Spleen (tissue), 7 donors: ENCODE data around the gene FGD4.

ENCODE experiments used
- POLR2A ChIP-seq, 3 donors: fragments of 450-650 bp; IDR thresholded peaks; one replicate each; pipeline ENCODE4 v1.5.1; 2017; ENCODE audit warnings: antibody characterized with exemption in 3 of 3, mild to moderate bottlenecking in 1 of 3
- TF ChIP-seq, protein P1 (sequence below), 11 experiments: fragments of 200-600 bp in 7 of 11; fragments of 450-650 bp in 4 of 11; sonication (generic) in 4 of 11; IDR thresholded peaks in 8 of 11; conservative IDR thresholded peaks in 3 of 11; 1 replicate in 7 of 11; 2 replicates in 4 of 11; pipeline versions ENCODE4 v1.4.0 to v1.8.0; 2016 to 2021; ENCODE audit warnings: antibody characterized with exemption in 11 of 11, inconsistent platforms in 4 of 11, mild to moderate bottlenecking in 1 of 11
- donor health status: DM: no; HTN: no; CAD: no; lungs with moderate emphysema.
- donor health status: DM: no; HTN: no; CAD: no.
- donor health status: DM: no; HTN: no; CAD: no.

- TF ChIP-seq, protein P1, sequence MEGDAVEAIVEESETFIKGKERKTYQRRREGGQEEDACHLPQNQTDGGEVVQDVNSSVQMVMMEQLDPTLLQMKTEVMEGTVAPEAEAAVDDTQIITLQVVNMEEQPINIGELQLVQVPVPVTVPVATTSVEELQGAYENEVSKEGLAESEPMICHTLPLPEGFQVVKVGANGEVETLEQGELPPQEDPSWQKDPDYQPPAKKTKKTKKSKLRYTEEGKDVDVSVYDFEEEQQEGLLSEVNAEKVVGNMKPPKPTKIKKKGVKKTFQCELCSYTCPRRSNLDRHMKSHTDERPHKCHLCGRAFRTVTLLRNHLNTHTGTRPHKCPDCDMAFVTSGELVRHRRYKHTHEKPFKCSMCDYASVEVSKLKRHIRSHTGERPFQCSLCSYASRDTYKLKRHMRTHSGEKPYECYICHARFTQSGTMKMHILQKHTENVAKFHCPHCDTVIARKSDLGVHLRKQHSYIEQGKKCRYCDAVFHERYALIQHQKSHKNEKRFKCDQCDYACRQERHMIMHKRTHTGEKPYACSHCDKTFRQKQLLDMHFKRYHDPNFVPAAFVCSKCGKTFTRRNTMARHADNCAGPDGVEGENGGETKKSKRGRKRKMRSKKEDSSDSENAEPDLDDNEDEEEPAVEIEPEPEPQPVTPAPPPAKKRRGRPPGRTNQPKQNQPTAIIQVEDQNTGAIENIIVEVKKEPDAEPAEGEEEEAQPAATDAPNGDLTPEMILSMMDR (IDR thresholded peaks at IDR 0.05 in 8 of 11, conservative IDR thresholded peaks at IDR 0.05 in 3 of 11) = no peak
- TF ChIP-seq POLR2A (IDR thresholded peaks at IDR 0.05) = no peak
Measured at GRCh38 chr12:32659908-32660440, 260.6 kb downstream of the FGD4 start.
